HTERT RPE-1 (cell line): ENCODE data around the gene EXD3.
"Not testable (repeated sequence)": the region's sequence is repeated elsewhere in the genome, so short reads cannot be mapped to it uniquely, and the experiment has no call there.

Experiments used
- in situ Hi-C: fragments of 300-500 bp; cut with MboI; formaldehyde crosslinking; loops from 4 replicates; pipeline ENCODE4 v1.14.3; 2020; ENCODE audit warnings: low sequenced_read_pairs

EXD3 gene

GRCh38 chr9:137422604-137423513, at the start of gene EXD3, which contains the start of gene NOXA1:
Gene EXD3 (minus strand): TSS chr9:137423162. CDS start chr9:137395357, 27,805 bp downstream.
Gene NOXA1 (plus strand): TSS chr9:137423393. CDS start chr9:137423530, 137 bp downstream.
- in situ Hi-C loops = no loop called here

- in situ Hi-C loops = no loop called here
Measured at GRCh38 chr9:137470785-137471184, 47.8 kb upstream of the EXD3 start.

- in situ Hi-C loops = no loop called here
Measured at GRCh38 chr9:137467896-137468295, 44.9 kb upstream of the EXD3 start.

- in situ Hi-C loops = no loop called here
Measured at GRCh38 chr9:137467161-137467581, 44.2 kb upstream of the EXD3 start.

DNA sequence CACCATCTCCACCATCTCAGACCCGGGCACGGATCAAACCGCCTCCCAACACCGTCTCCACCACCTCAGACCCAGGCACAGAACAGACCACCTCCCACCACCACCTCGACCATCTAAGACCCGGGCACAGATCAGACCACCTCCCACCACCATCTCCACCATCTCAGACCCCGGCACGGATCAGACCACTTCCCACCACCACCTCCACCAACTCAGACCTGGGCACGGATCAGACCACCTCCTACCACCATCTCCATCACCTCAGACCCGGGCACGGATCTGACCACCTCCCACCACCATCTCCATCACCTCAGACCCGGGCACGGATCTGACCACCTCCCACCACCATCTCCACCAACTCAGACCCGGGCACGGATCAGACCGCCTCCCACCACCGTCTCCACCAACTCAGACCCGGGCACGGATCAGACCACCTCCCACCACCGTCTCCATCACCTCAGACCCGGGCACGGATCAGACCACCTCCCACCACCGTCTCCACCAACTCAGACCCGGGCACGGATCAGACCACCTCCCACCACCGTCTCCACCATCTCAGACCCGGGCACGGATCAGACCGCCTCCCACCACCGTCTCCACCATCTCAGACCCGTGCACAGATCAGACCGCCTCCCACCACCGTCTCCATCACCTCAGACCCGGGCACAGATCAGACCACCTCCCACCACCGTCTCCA, 43.6 kb upstream of the EXD3 start:
- in situ Hi-C loops = not testable (repeated sequence)

GRCh38 chr9:137465720-137466388, 42.9 kb upstream of the EXD3 start:
- in situ Hi-C loops = no loop called here

GRCh38 chr9:137465000-137465719, 42.2 kb upstream of the EXD3 start:
- in situ Hi-C loops = no loop called here

DNA sequence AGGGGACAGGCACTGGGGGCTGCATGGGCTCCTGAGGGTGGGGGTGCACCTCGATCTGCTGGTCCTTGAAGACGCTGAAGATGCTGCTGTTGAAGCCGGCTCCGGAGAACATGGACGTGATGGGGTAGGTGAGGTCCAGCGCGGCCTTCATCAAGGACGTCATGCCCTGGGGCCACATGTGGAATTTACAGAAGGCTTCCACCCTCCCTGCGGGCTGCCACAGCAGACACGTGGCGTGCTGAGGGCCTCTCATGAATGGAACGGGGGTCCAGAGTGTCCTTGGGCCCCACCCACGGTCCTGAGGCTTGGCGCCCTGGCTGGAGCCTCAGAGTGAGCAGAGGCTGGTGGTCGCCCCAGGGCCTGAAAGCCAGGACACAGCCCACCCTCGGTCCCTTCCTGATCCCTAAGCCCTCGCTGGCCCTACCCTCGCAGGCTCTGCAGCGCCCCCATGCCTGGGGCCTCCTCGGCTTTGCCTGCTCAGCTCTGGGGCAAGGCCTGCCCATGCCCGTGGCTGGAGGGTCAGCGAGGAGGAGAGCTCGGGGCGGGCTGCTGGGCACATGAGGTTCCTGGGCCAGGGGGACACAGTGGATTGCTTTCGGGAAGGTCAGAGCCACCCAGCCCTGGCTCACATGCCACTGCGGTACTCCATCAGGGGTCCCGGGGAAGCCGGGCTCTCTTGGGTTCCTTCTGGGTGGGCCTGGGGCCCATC, 41.5 kb upstream of the EXD3 start:
- in situ Hi-C loops = no loop called here

- in situ Hi-C loops = no loop called here
Measured at GRCh38 chr9:137463931-137464290, 40.9 kb upstream of the EXD3 start.

DNA sequence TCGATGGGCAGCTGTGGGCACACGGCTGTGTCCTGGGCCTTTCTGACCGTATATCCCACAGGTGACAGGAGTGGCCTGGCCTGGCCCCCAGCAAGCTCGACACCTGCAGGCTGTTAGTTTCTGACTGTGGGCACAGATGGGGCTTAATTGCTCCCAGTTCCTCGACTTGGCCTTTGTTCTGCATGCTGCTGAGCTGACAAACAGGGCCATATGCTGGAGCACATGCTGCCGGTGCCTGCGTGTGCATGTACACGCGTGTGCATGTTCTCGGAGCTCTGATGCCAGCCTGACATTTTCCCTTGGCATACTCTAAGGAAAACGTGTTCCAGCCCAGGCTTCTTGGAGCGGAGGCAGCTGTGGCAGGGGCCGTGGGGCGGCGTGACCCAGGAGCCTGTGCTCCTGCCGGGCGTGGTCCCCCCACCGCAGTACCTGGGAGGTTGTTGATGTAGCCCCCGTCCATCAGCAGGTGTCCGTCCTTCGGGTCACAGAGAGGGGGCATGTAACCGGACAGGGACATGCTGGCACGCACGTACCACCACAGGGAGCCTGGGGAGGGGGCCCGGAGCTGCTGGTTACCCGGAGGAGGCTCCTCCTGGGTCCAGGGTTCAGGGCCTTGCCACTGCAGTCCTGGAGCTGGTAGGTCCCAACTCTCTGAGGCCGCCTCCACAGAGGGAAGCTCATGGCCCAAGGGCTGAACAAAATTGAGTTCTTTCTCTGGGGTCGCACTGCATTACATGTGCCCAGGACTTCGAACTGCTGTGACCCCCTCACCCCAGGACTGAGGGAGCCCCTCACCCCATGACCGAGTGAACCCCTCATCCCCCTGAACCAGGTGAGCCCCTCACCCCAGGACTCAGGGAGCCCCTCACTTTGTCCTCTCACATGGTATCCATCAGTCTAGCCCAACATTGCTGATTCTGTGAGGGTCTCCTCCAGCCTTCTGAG, 40.3 kb upstream of the EXD3 start:
- in situ Hi-C loops = no loop called here

- in situ Hi-C loops = no loop called here
Measured at GRCh38 chr9:137462396-137462985, 39.5 kb upstream of the EXD3 start.

DNA sequence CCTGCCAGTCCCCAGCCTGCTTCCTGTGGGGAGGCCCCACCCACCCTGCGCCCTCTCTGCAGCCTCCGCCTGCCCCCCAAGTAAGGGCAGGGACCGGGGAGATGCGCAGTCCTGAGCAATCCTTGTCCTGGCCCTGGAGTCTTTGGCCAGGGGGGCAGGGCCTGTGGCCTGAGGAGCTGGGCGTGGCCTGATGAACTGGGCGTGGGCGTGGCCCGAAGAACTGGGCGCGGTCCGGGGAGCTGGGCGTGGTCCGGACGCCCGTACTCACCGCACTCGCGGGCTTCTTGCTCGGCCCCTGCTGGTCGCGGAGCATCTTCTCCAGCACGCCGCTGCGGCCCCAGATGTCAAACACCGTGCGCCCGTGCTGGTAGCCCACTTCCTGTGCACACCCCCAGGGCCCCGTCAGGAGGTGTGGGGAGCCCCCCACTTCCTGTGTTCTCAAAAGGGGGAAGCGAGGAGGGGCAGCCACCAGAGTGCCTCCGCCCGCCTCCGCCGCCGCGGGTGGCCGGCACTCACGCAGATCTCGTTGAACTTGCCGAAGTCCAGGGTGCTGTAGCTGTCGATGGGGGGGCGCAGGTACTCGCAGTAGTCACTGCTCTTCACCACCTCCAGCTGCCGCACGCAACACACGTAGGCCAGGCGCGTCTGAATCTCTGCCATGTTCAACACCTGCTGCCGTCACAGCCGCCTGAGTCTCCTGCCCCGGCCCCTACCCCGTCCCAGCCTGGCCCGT, 38.9 kb upstream of the EXD3 start:
- in situ Hi-C loops = no loop called here

- in situ Hi-C loops = no loop called here
Measured at GRCh38 chr9:137461316-137461662, 38.3 kb upstream of the EXD3 start.

- in situ Hi-C loops = no loop called here
Measured at GRCh38 chr9:137460363-137461315, 37.7 kb upstream of the EXD3 start.

DNA sequence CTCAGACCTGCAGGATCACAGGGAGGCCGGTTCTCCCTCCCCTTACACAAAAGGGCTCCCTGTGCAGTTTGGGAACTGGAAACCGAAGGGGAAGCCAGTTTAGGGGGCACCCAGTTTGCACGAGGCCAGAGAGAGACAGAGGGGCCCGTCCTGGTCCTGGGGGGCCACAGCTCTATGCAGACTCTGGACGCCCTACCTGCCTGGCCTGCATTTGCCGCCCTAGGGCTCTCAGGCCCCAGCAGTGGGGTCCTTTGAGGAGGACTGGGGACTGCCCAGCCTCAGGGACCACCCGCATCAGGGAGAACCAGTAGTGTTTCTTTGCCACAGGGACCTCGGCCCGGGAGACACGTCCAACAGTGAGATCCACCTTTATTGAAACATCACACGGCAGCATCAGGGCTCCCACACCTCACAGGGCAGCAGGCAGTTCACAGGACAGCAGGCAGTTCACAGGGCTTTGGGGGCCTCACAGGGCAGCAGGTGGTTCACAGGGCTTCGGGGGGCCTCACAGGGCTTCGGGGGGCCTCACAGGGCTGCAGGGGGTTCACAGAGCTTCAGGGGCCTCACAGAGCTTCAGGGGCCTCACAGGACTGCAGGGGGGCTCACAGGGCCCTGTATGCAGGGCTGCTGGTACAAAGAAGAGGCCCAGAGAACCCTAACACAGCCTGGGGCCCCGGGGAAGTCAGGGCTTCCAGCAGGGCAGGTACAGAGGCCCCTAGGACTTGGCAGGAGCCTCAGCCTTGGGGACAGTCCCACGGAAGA, 36.8 kb upstream of the EXD3 start:
- in situ Hi-C loops = no loop called here

GRCh38 chr9:137459152-137459600, 36.2 kb upstream of the EXD3 start, which contains the start of gene NSMF:
Gene NSMF (minus strand): TSS chr9:137459334. CDS start chr9:137459102, 232 bp downstream.
- in situ Hi-C loops = no loop called here
